ENCODE results near the gene NRGN.

NRGN gene

GRCh38 chr11:124738713-124739478 lies 846 bp upstream of the NRGN start:
- Histone ChIP-seq H3K4me1 (ENCODE audit: control insufficient read depth, insufficient read depth, low read length) (peaks cover 15% of the 10 kb centered on the region), H3K36me3 (ENCODE audit: control insufficient read depth in 2 of 2, insufficient read depth in 2 of 2, low read length in 2 of 2) (no peaks in the 10 kb centered on the region), H3K4me3 (ENCODE audit: low read length in 2 of 2) (peak overlapping the region; percentile 18 to 68), H3K27ac (ENCODE audit: low read length) (no peak overlapping the region), H3K9ac (ENCODE audit: low read length in 2 of 2) (no peak overlapping the region), H3K27me3 (ENCODE audit: control insufficient read depth in 1 of 2, insufficient read depth in 2 of 2, low read length in 2 of 2) (peaks cover 44 to 50% of the 10 kb centered on the region in 2 donors), H3K9me3 (ENCODE audit: control insufficient read depth in 2 of 2, low read length in 2 of 2) (no peaks in the 10 kb centered on the region)

- Histone ChIP-seq H3K27me3 (ENCODE audit: control insufficient read depth in 1 of 2, insufficient read depth in 2 of 2, low read length in 2 of 2) (peaks cover 54 to 57% of the 10 kb centered on the region in 2 donors), H3K4me3 (ENCODE audit: low read length in 2 of 2) (peak overlapping the region; percentile 58 to 68), H3K4me1 (ENCODE audit: control insufficient read depth, insufficient read depth, low read length) (peaks cover 16% of the 10 kb centered on the region), H3K27ac (ENCODE audit: low read length) (no peak overlapping the region), H3K9ac (ENCODE audit: low read length in 2 of 2) (no peak overlapping the region), H3K9me3 (ENCODE audit: control insufficient read depth in 2 of 2, low read length in 2 of 2) (no peaks in the 10 kb centered on the region), H3K36me3 (ENCODE audit: control insufficient read depth in 2 of 2, insufficient read depth in 2 of 2, low read length in 2 of 2) (no peaks in the 10 kb centered on the region)
Measured at GRCh38 chr11:124740277-124740882, 638 bp downstream of the NRGN start.

GRCh38 chr11:124742555-124742954 lies 2.8 kb downstream of the NRGN start:
- Histone ChIP-seq H3K27me3 (ENCODE audit: control insufficient read depth in 1 of 2, insufficient read depth in 2 of 2, low read length in 2 of 2) (peaks cover 62 to 74% of the 10 kb centered on the region in 2 donors), H3K4me3 (ENCODE audit: low read length in 2 of 2) (no peak overlapping the region)

GRCh38 chr11:124743050-124743449 lies 3.3 kb downstream of the NRGN start:
- Histone ChIP-seq H3K4me1 (ENCODE audit: control insufficient read depth, insufficient read depth, low read length) (peaks cover 35% of the 10 kb centered on the region), H3K9ac (ENCODE audit: low read length in 2 of 2) (no peak overlapping the region), H3K27ac (ENCODE audit: low read length) (no peak overlapping the region), H3K36me3 (ENCODE audit: control insufficient read depth in 2 of 2, insufficient read depth in 2 of 2, low read length in 2 of 2) (no peaks in the 10 kb centered on the region), H3K27me3 (ENCODE audit: control insufficient read depth in 1 of 2, insufficient read depth in 2 of 2, low read length in 2 of 2) (peaks cover 64 to 79% of the 10 kb centered on the region in 2 donors), H3K9me3 (ENCODE audit: control insufficient read depth in 2 of 2, low read length in 2 of 2) (no peaks in the 10 kb centered on the region), H3K4me3 (ENCODE audit: low read length in 2 of 2) (no peak overlapping the region)

More at GRCh38 chr11:124742555-124742954, 2.8 kb downstream of the NRGN start:
- H3K36me3 ChIP-seq (ENCODE audit: control insufficient read depth in 2 of 2, insufficient read depth in 2 of 2, low read length in 2 of 2): no peaks in the 10 kb centered on the region
- peaks cover 34% of the 10 kb centered on the region for H3K4me1 ChIP-seq (ENCODE audit: control insufficient read depth, insufficient read depth, low read length)
- H3K27ac ChIP-seq (ENCODE audit: low read length): no peak overlapping the region
- H3K9ac ChIP-seq (ENCODE audit: low read length in 2 of 2): no peak overlapping the region
- H3K9me3 ChIP-seq (ENCODE audit: control insufficient read depth in 2 of 2, low read length in 2 of 2): no peaks in the 10 kb centered on the region

GRCh38 chr11:124745270-124745834 lies 5.6 kb downstream of the NRGN start:
- H3K4me1 ChIP-seq (ENCODE audit: control insufficient read depth, insufficient read depth, low read length): peaks cover 26% of the 10 kb centered on the region
- H3K27me3 ChIP-seq (ENCODE audit: control insufficient read depth in 1 of 2, insufficient read depth in 2 of 2, low read length in 2 of 2): peaks cover 70 to 77% of the 10 kb centered on the region in 2 donors
- H3K4me3 ChIP-seq (ENCODE audit: low read length in 2 of 2): no peak overlapping the region
- no peaks in the 10 kb centered on the region for H3K36me3 ChIP-seq (ENCODE audit: control insufficient read depth in 2 of 2, insufficient read depth in 2 of 2, low read length in 2 of 2)
- H3K27ac ChIP-seq (ENCODE audit: low read length): no peak overlapping the region
- no peaks in the 10 kb centered on the region for H3K9me3 ChIP-seq (ENCODE audit: control insufficient read depth in 2 of 2, low read length in 2 of 2)
- H3K9ac ChIP-seq (ENCODE audit: low read length in 2 of 2): no peak overlapping the region

GRCh38 chr11:124745835-124746620 lies 6.3 kb downstream of the NRGN start:
- Histone ChIP-seq H3K4me3 (ENCODE audit: low read length in 2 of 2) (peak overlapping the region; percentile 71 to 75), H3K27me3 (ENCODE audit: control insufficient read depth in 1 of 2, insufficient read depth in 2 of 2, low read length in 2 of 2) (peaks cover 69 to 76% of the 10 kb centered on the region in 2 donors), H3K36me3 (ENCODE audit: control insufficient read depth in 2 of 2, insufficient read depth in 2 of 2, low read length in 2 of 2) (no peaks in the 10 kb centered on the region), H3K27ac (ENCODE audit: low read length) (no peak overlapping the region), H3K9me3 (ENCODE audit: control insufficient read depth in 2 of 2, low read length in 2 of 2) (no peaks in the 10 kb centered on the region), H3K9ac (ENCODE audit: low read length in 2 of 2) (no peak overlapping the region), H3K4me1 (ENCODE audit: control insufficient read depth, insufficient read depth, low read length) (peaks cover 20% of the 10 kb centered on the region)

GRCh38 chr11:124746621-124747243 lies 7.0 kb downstream of the NRGN start:
- H3K36me3 ChIP-seq (ENCODE audit: control insufficient read depth in 2 of 2, insufficient read depth in 2 of 2, low read length in 2 of 2): no peaks in the 10 kb centered on the region
- peaks cover 67 to 76% of the 10 kb centered on the region in 2 donors for H3K27me3 ChIP-seq (ENCODE audit: control insufficient read depth in 1 of 2, insufficient read depth in 2 of 2, low read length in 2 of 2)
- peak overlapping the region in 1 of 2 donors; percentile 42 for H3K9ac ChIP-seq (ENCODE audit: low read length in 2 of 2)
- no peak overlapping the region for H3K27ac ChIP-seq (ENCODE audit: low read length)
- H3K9me3 ChIP-seq (ENCODE audit: control insufficient read depth in 2 of 2, low read length in 2 of 2): no peaks in the 10 kb centered on the region
- peak overlapping the region; percentile 71 to 75 for H3K4me3 ChIP-seq (ENCODE audit: low read length in 2 of 2)
- H3K4me1 ChIP-seq (ENCODE audit: control insufficient read depth, insufficient read depth, low read length): peaks cover 20% of the 10 kb centered on the region

GRCh38 chr11:124747406-124748099 lies 7.8 kb downstream of the NRGN start:
- Histone ChIP-seq H3K27ac (ENCODE audit: low read length) (no peak overlapping the region), H3K27me3 (ENCODE audit: control insufficient read depth in 1 of 2, insufficient read depth in 2 of 2, low read length in 2 of 2) (peaks cover 64 to 78% of the 10 kb centered on the region in 2 donors), H3K4me1 (ENCODE audit: control insufficient read depth, insufficient read depth, low read length) (peaks cover 23% of the 10 kb centered on the region), H3K9me3 (ENCODE audit: control insufficient read depth in 2 of 2, low read length in 2 of 2) (no peaks in the 10 kb centered on the region), H3K36me3 (ENCODE audit: control insufficient read depth in 2 of 2, insufficient read depth in 2 of 2, low read length in 2 of 2) (no peaks in the 10 kb centered on the region), H3K9ac (ENCODE audit: low read length in 2 of 2) (no peak overlapping the region), H3K4me3 (ENCODE audit: low read length in 2 of 2) (peak overlapping the region in 1 of 2 donors; percentile 71)

GRCh38 chr11:124748100-124748418 lies 8.3 kb downstream of the NRGN start:
- Histone ChIP-seq H3K4me3 (ENCODE audit: low read length in 2 of 2) (no peak overlapping the region), H3K27me3 (ENCODE audit: control insufficient read depth in 1 of 2, insufficient read depth in 2 of 2, low read length in 2 of 2) (peaks cover 59 to 78% of the 10 kb centered on the region in 2 donors), H3K27ac (ENCODE audit: low read length) (no peak overlapping the region), H3K4me1 (ENCODE audit: control insufficient read depth, insufficient read depth, low read length) (peaks cover 23% of the 10 kb centered on the region), H3K9ac (ENCODE audit: low read length in 2 of 2) (no peak overlapping the region), H3K36me3 (ENCODE audit: control insufficient read depth in 2 of 2, insufficient read depth in 2 of 2, low read length in 2 of 2) (no peaks in the 10 kb centered on the region), H3K9me3 (ENCODE audit: control insufficient read depth in 2 of 2, low read length in 2 of 2) (no peaks in the 10 kb centered on the region)

Measured in stomach smooth muscle (tissue), 2 donors.